Measurements from ENCODE around the gene GMPS. TPM values are rescaled to one million over a fixed set of nuclear protein-coding genes. Genes with fewer than 3 reads are reported as not detected.

The GMPS gene
- total and polyA plus RNA-seq, 2 of the 4 experiments (the other 2 are of a cell fraction): 33.9 to 52.5 TPM

DNA sequence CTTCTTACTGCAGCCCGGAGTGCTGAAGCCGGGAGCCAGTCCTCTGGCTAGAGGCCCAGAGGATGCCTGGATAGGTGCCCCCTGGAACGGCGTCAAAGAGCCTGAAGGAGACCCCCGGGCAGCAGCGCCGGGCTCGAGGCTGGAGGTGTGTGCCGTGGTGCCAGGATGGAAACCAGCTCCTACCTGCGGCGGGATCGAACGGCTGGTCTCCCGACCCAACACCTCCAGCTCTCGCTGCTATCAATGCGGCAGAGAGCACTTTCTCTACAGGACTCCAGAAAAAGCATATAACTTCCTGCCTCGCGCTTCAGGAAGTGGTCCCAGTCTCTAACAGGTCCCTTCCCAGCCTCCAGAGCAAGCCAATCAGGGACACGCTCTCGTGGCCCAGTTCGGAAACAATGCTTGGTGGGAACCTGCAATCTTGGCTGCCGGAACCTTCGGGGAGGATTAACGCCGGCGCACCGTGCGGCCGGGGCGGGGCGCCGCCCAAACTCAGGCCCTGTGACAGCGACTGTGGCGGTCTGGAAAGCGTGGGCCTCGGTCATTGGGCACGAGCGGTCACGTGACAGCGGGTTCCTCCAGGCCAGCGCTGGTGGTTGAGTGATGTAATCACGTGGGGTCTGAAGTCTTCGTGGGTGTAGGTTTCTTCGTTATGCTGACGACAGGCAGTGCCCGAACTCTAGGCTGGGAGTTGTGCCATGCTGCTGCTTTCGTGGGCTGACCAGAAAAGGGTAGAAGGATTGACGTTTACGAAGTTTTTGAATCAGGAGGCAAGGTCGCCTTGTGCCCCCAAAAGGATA lies 16.1 kb upstream of the GMPS start, which contains the start of gene SLC33A1:
Gene SLC33A1, minus strand, starts transcription at position 287 of the 800 bp plus-strand sequence. CDS start 430 bp downstream, outside the sequence.
- peak within 1 kb of the TSS; percentile 95 for H2AK9ac ChIP-seq (replicated peaks; ENCODE audit: low read depth, low read length, poor library complexity)
- H2BK15ac ChIP-seq (ENCODE audit: low read depth, low read length): no peak within 1 kb of the TSS
- no peaks in the 10 kb centered on the region for H3K27me3 ChIP-seq (ENCODE audit: control insufficient read depth, insufficient read depth, low read length)
- no peaks in the 10 kb centered on the region for H3K9me3 ChIP-seq (ENCODE audit: control insufficient read depth, insufficient read depth, low read length)
- no peaks in the 10 kb centered on the region for H3K36me3 ChIP-seq (ENCODE audit: control insufficient read depth, insufficient read depth, low read length)
- peak within 1 kb of the TSS; percentile 81 for H2AK5ac ChIP-seq (ENCODE audit: low read depth, low read length)
- peak within 1 kb of the TSS; percentile 63 for H3K4me3 ChIP-seq (ENCODE audit: insufficient read depth, low read depth, low read length)
- peak within 1 kb of the TSS; percentile 96 for H3K4ac ChIP-seq (ENCODE audit: low read depth, low read length)
- H3K9ac ChIP-seq (ENCODE audit: low read depth, low read length): peak within 1 kb of the TSS; percentile 72
- in situ Hi-C loops (cut with MboI; ENCODE audit: low sequenced_read_pairs) (no loop called here), intact Hi-C loops (cut with micrococcal nuclease) (loop anchor here (1.0 to 10.0 kb wide), 2 partner anchors 16 to 1520 kb away; partner anchors contain the start of gene GMPS), dilution Hi-C loops (cut with HindIII; ENCODE audit: low sequenced_read_pairs, unreplicated experiment) (no loop called here)
- peak within 1 kb of the TSS; percentile 12; the same call in 1 of the 2 replicates for H3K18ac ChIP-seq (ENCODE audit: low read depth, low read length)
- peak within 1 kb of the TSS; percentile 95 for H2AFZ ChIP-seq (replicated peaks; ENCODE audit: low read length, poor library complexity)
- peak within 1 kb of the TSS; percentile 83 for H4K5ac ChIP-seq (ENCODE audit: low read depth, low read length)
- DNase-seq (peak; percentile 99), ATAC-seq (ENCODE audit: low read depth) (peak; percentile 97)
- H4K20me1 ChIP-seq (ENCODE audit: insufficient read depth, low read length): peaks cover 5% of the 10 kb centered on the region; the same call in 1 of the 2 replicates
- no TSS peak for BruUV-seq (replicated peaks)
- H3K56ac ChIP-seq (ENCODE audit: extremely low read depth, insufficient read depth, low read length): peak within 1 kb of the TSS; percentile 84
- no peaks in the 10 kb centered on the region for H3K4me1 ChIP-seq (ENCODE audit: control insufficient read depth, insufficient read depth, low read length)
- ChIA-PET CTCF (interaction anchor here (1.6 kb wide), 1 partner anchor 48 kb away, joined by 5 read pairs; the partner anchor contains the start of gene C3orf33), POLR2A (ENCODE audit: unreplicated experiment) (interaction anchor here (0.6 kb wide), 1 partner anchor 131 kb away, joined by 4 read pairs; no protein-coding TSS in a partner anchor)
- peak within 1 kb of the TSS; percentile 79 for H3K27ac ChIP-seq (ENCODE audit: insufficient read depth, low read length)
- H2BK120ac ChIP-seq (ENCODE audit: low read depth, low read length): peak within 1 kb of the TSS; percentile 33; the same call in 1 of the 2 replicates
- H2BK5ac ChIP-seq (ENCODE audit: low read depth, low read length, poor library complexity, severe bottlenecking): peak within 1 kb of the TSS; percentile 68
- H3K23ac ChIP-seq (ENCODE audit: low read depth, low read length): peak within 1 kb of the TSS; percentile 93
- H3K79me1 ChIP-seq (ENCODE audit: low read depth in 1 of 2, low read length in 2 of 2): peaks cover 0 to 31% of the 10 kb centered on the region in 2 experiments; a peak in 2 of 4 replicates
- peak within 1 kb of the TSS; percentile 99 for H3K4me2 ChIP-seq (ENCODE audit: low read depth, low read length)
- H4K8ac ChIP-seq (ENCODE audit: low read depth in 2 of 2, low read length in 2 of 2): peak within 1 kb of the TSS; percentile 89 to 99
- H2BK20ac ChIP-seq (ENCODE audit: low read depth, low read length): 0 out of 2 replicates have a peak within 1 kb of the TSS, but pooled peaks have one; percentile 5
- peak within 1 kb of the TSS; percentile 95 for H3K14ac ChIP-seq (replicated peaks; ENCODE audit: low read depth, low read length)
- H3K9me1 ChIP-seq (ENCODE audit: insufficient read depth, low read length): no peaks in the 10 kb centered on the region
- WGBS, 2 experiments (ENCODE audit: extremely low coverage in 2 of 2, insufficient read length in 1 of 2): 0% methylated on average over 18 of the region's 50 CpGs; no CpG with 5 or more reads in 1 of the 2 experiments
- H4K91ac ChIP-seq (ENCODE audit: insufficient read depth, low read depth, low read length): peak within 1 kb of the TSS; percentile 75
- TF ChIP-seq CEBPB (IDR thresholded peaks at IDR 0.05; ENCODE audit: low read depth, low read length) (peak; percentile 89), NFE2L2 (IDR thresholded peaks at IDR 0.05; ENCODE audit: low read depth, low read length) (no peak), RCOR1 (IDR thresholded peaks at IDR 0.05; ENCODE audit: insufficient replicate concordance, low read length) (peak; percentile 24), FOS (IDR thresholded peaks at IDR 0.05; ENCODE audit: low read depth, low read length) (peak; percentile 72), MAZ (IDR thresholded peaks at IDR 0.05; ENCODE audit: borderline replicate concordance, low read depth, low read length) (peak; percentile 89), MXI1 (IDR thresholded peaks at IDR 0.05; ENCODE audit: borderline replicate concordance, low read depth, low read length) (no peak; the same call in 1 of the 2 replicates), SMC3 (IDR thresholded peaks at IDR 0.05; ENCODE audit: low read depth, low read length) (no peak), POLR2A (IDR thresholded peaks at IDR 0.05; ENCODE audit: low read depth, low read length) (peak; percentile 80), BHLHE40 (IDR thresholded peaks at IDR 0.05; ENCODE audit: low read depth, low read length) (peak; percentile 85), MAFK (IDR thresholded peaks at IDR 0.05; ENCODE audit: low read depth, low read length) (no peak)
- TF ChIP-seq, protein P1, sequence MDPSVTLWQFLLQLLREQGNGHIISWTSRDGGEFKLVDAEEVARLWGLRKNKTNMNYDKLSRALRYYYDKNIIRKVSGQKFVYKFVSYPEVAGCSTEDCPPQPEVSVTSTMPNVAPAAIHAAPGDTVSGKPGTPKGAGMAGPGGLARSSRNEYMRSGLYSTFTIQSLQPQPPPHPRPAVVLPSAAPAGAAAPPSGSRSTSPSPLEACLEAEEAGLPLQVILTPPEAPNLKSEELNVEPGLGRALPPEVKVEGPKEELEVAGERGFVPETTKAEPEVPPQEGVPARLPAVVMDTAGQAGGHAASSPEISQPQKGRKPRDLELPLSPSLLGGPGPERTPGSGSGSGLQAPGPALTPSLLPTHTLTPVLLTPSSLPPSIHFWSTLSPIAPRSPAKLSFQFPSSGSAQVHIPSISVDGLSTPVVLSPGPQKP (IDR thresholded peaks at IDR 0.05; ENCODE audit: borderline replicate concordance, low read depth, low read length): no peak
- TF ChIP-seq, protein P2, sequence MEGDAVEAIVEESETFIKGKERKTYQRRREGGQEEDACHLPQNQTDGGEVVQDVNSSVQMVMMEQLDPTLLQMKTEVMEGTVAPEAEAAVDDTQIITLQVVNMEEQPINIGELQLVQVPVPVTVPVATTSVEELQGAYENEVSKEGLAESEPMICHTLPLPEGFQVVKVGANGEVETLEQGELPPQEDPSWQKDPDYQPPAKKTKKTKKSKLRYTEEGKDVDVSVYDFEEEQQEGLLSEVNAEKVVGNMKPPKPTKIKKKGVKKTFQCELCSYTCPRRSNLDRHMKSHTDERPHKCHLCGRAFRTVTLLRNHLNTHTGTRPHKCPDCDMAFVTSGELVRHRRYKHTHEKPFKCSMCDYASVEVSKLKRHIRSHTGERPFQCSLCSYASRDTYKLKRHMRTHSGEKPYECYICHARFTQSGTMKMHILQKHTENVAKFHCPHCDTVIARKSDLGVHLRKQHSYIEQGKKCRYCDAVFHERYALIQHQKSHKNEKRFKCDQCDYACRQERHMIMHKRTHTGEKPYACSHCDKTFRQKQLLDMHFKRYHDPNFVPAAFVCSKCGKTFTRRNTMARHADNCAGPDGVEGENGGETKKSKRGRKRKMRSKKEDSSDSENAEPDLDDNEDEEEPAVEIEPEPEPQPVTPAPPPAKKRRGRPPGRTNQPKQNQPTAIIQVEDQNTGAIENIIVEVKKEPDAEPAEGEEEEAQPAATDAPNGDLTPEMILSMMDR (conservative IDR thresholded peaks at IDR 0.05; ENCODE audit: low read depth, low read length): no peak
- TF ChIP-seq, protein P3, sequence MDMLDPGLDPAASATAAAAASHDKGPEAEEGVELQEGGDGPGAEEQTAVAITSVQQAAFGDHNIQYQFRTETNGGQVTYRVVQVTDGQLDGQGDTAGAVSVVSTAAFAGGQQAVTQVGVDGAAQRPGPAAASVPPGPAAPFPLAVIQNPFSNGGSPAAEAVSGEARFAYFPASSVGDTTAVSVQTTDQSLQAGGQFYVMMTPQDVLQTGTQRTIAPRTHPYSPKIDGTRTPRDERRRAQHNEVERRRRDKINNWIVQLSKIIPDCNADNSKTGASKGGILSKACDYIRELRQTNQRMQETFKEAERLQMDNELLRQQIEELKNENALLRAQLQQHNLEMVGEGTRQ (IDR thresholded peaks at IDR 0.05; ENCODE audit: low read depth, low read length): peak; percentile 100
